KOPT-K1 (cell line): ENCODE data around the gene PRDM15.
A peak's percentile ranks its signal among the peaks of the same experiment; 100 is the strongest.

Experiments used
- H3K27ac ChIP-seq: fragments of 200-600 bp; sonication (generic); 2 replicates; pipeline ENCODE4 v1.5.1; 2016; ENCODE audit warnings: antibody characterized with exemption, mild to moderate bottlenecking, low read depth, low read length; ENCODE audit not compliant: poor library complexity, severe bottlenecking
- H3K36me3 ChIP-seq: fragments of 200-600 bp; sonication (generic); 2 replicates; pipeline ENCODE4 v1.5.1; 2017; ENCODE audit warnings: antibody characterized with exemption, mild to moderate bottlenecking, low read length, moderate library complexity; ENCODE audit not compliant: insufficient read depth
- H3K9me3 ChIP-seq: fragments of 200-600 bp; sonication (generic); 2 replicates; pipeline ENCODE4 v1.5.1; 2017; ENCODE audit warnings: antibody characterized with exemption, low read length, mild to moderate bottlenecking; ENCODE audit not compliant: insufficient read depth, poor library complexity, severe bottlenecking

PRDM15 gene

DNA sequence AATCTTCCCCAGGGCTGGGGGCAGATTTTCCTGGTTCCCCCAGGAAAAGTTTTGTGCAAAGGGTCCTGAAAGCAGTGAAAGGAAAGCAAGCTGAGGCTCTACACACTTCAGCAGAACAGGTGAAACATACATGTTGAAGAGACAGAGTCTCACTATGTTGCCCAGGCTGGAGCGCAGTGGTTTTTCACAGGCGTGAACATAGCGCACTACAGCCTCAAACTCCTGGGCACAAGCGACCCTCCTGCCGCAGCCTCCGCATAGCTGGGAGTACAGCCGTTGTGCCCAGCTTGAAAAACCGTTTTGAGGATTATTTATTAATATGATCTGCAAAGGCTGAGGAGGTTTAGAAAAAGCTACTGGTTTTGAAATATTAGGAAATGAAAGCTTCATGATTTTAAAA lies 11.8 kb downstream of the PRDM15 start:
- Histone ChIP-seq H3K36me3 (no peaks in the 10 kb centered on the region), H3K9me3 (no peaks in the 10 kb centered on the region), H3K27ac (no peak overlapping the region)

DNA sequence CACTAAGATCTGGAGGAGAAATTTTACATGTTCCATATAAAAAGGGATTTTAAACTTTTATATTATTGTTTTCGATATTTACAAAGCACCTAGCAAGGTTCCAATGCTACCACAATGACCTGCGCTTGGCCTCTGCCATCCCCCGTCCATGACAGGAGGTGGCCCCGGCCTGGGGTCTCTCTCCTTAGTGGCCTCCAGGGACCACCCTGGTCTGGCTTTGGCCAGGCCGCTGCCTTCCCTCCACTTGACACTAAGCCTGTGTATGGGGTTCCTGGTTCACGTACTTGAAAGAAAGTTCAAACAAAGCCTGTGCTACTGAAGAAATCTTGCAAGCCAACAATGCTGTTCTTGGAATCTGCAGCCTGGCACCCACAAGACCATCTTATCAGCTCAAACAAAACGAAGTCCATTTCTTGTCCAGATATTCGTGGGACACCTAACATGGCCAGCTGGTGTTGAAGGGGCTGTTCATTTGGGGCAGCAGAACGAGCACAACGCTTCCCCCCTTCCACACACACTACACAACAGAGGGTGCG lies 12.8 kb downstream of the PRDM15 start:
- no peaks in the 10 kb centered on the region for H3K9me3 ChIP-seq
- H3K27ac ChIP-seq = no peak overlapping the region
- H3K36me3 ChIP-seq = no peaks in the 10 kb centered on the region

DNA sequence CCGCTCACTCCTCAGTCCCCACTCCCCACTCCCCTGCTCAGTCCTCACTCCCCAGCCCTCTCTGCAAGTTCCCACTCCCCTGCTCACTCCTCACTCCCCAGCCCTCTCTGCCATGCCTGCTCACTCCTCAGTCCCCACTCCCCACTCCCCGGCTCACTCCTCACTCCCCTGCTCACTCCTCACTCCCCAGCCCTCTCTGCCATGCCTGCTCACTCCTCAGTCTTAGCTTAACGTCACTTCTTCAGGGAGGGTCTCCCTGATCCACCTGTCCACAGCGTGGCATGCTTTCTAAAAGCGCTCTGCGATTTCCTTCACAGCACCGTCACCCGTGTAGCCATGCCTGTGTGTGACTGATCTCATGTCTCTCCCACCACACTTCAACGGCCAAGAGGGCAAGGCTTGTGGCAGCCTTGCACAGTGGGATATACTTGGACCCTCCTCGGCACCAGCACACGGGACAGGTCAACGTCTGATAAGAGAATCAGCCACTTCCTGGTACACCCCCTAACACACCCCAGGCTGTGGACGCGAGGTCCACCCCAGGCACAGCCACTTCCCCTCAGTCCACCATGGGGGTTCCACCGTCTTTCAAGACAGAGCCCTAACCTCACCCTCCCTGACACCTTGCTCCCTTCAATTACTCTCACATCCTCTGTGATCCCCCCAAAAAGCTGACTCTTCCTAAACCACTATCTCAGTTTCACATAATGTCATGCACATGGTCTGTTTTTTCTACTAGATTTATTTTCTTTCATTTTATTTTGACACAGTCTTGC lies 14.0 kb downstream of the PRDM15 start:
- no peaks in the 10 kb centered on the region for H3K9me3 ChIP-seq
- H3K36me3 ChIP-seq = no peaks in the 10 kb centered on the region
- H3K27ac ChIP-seq = no peak overlapping the region

DNA sequence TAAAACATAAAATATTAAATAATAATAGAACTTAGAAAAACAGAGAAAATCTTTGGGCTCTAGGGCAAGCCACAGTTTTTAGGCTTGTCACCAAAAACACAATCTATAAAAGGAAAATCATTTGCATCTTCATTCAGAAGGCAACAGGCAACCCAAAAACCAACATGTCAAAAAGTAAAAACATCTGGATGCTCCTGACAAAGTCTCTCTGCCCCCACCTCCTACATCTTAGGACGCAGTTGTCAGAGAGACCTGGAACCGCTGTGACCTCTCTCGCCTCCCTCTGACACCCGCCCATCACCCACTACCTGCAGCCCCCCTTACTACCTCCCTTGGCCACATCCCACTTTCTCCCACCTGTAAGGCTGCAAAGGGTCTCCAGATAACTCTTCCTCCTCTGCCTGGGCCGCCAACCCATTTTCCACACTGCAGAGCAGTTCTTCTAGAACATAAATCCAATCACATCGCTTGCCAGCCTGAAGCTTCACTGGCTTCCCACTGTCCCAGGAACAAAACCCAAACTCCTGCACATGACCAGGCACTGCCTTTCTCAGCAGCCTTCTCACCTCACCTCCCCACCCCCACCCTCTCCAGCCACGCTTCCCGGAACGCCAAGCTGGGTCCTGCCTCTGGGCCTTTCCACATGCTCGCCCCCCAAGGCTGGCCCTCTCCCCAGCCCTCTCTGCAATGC lies 14.7 kb downstream of the PRDM15 start:
- no peaks in the 10 kb centered on the region for H3K9me3 ChIP-seq
- peaks cover 3% of the 10 kb centered on the region; the same call in 1 of the 2 replicates for H3K36me3 ChIP-seq
- H3K27ac ChIP-seq = no peak overlapping the region

DNA sequence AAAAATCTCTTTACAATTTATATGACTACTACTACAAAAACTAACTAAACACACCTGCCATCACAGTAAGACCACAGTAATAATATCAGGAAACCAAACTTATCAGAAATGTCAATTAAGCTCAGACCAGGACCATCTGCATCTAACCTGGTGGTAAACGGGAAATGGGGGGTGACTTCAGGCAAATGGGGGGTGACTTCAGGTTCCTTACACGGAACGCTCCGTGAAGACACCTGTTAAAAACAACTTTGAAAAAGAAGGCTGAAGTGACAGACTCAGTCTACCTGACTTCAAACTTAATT lies 15.8 kb downstream of the PRDM15 start:
- Histone ChIP-seq H3K27ac (peak overlapping the region; percentile 23), H3K36me3 (peaks cover 13% of the 10 kb centered on the region; the same call in 1 of the 2 replicates)

DNA sequence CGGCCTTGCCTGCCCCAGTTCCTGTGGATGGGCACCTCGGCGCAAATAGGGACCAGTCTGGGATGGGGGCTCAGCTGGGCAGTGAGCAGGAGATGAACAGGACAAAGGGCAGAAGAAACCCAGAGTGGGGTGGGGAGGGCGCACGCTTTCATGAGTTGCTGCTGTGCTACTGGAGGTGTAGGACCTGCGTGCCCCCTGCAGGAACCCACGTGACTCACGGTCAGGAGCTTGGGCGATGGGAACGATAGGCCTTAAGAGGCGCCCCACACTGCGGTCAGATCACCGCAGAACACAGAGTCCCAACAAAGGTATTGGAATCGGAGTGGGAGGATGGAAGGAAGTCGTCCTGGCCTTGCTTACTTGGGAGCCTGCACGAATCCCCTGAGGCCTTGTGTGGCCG lies 17.2 kb downstream of the PRDM15 start:
- no peaks in the 10 kb centered on the region for H3K9me3 ChIP-seq
- peaks cover 23% of the 10 kb centered on the region; the same call in 1 of the 2 replicates for H3K36me3 ChIP-seq
- H3K27ac ChIP-seq = peak overlapping the region; percentile 35

More for the DNA sequence above, 15.8 kb downstream of the PRDM15 start:
- H3K9me3 ChIP-seq = no peaks in the 10 kb centered on the region

DNA sequence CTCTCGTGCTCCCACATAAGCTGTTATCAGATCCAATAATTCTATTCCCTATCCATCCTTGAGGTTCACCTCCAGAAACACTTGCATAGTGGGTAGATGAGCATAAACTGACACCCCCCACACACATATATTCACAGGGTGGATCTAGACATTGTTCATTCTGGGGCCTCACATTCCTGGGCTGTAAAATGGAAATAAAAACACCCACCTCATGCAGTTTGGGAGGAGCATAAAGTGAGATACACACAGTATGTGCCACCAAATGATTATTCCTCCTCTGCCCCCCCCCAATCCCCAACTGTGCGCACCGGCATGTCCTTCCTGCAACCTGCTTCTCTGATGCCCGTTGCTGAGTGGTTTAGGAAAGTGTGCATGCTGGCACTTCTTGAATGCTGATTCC lies 17.9 kb downstream of the PRDM15 start:
- Histone ChIP-seq H3K27ac (peak overlapping the region; percentile 35), H3K36me3 (peaks cover 30% of the 10 kb centered on the region; the same call in 1 of the 2 replicates), H3K9me3 (no peaks in the 10 kb centered on the region)

DNA sequence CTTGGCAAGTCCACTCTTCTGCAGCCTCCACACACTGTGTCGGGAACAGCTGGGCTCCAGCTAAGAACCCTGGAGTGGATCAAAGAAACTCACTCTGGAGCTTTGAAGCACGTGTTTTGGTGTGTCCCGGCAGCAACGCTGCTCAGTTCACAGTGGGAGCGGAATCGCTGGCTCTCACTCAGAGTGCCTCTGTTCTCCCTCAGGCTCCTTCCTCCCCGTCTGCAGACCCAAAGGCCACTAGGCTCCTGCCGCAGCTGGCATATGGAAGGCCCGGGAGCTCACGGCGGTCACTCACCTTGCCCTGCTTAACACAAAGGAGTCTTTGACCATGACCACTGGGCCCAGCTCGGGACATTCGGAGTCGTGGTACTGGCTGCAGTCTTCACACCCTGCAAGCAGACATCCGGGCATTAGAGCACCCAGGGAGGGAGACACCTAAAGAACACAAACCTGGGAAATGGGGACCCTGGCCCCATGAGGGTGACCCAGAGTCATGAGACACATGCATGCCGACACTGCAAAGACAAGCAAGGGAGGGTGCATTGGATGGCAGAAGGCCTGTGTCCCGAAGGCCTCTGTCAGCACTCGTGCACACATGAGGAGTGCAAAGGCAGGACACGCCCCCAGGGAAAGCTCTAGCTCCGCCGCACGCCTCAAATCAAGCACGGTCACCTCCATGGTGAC lies 19.7 kb downstream of the PRDM15 start:
- H3K36me3 ChIP-seq = peaks cover 43% of the 10 kb centered on the region
- no peak overlapping the region for H3K27ac ChIP-seq
- H3K9me3 ChIP-seq = no peaks in the 10 kb centered on the region

DNA sequence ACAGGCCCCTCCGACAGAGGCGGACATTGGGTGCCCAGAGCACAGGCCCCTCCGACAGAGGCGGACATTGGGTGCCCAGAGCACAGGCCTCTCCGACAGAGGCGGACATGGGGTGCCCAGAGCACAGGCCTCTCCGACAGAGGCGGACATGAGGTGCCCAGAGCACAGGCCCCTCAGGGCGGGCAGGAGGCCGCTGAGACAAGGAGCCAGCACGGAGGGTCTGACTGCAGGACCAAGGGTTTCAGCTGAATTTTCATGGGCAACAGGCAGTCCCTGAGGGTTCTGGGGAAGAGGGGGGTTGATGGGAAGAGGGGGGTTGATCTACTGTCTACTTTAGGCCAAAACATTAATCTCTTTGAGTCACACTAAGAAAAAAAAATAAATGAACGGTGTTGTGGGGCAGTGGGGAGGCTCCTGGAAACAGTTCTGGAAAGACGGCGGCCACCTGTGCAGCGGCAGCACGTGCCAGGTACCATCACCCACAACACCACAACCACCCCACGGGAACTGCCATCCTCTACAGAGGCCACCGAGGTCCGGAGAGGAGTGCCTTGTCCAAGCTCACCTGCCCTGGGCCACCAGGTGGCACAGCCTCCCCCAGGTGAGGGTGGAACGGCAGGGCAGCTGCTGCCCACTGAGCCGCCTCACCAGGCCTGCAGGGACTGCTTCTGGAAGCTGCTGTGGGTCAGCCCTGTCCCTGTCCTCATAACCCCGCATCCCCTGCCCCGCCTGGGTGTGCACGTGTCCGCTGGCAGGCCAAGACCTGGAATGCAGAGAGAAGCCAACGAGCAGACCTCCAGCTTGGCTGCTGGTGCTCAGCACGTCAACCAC lies 20.5 kb downstream of the PRDM15 start:
- Histone ChIP-seq H3K36me3 (peaks cover 51% of the 10 kb centered on the region), H3K27ac (no peak overlapping the region), H3K9me3 (no peaks in the 10 kb centered on the region)

DNA sequence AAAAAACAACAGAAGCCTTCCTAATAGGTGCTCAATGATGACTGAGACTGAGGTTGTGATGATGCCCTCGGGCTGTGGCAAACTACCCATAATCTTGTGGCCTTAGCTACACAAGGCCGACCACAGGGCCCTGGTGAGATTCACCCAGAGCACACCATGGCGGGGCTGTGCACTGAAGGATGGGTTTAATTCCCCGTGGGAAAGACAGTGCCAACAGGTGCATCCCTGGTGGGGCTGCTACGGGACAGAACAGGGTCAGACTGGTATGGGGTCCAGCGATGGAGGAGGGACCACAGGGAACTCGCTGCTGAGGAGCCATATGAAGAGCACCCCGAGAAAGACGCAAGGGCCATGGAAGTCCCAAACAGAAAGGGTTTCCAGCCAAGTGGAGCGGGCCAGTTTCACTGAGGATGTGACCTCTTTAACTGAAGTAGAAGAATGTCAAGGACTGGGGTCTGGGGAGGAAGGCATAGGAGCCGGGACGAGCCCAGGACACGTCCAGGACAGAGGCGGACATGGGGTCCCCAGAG lies 21.3 kb downstream of the PRDM15 start:
- no peak overlapping the region for H3K27ac ChIP-seq
- H3K36me3 ChIP-seq = peaks cover 59% of the 10 kb centered on the region
- H3K9me3 ChIP-seq = no peaks in the 10 kb centered on the region

DNA sequence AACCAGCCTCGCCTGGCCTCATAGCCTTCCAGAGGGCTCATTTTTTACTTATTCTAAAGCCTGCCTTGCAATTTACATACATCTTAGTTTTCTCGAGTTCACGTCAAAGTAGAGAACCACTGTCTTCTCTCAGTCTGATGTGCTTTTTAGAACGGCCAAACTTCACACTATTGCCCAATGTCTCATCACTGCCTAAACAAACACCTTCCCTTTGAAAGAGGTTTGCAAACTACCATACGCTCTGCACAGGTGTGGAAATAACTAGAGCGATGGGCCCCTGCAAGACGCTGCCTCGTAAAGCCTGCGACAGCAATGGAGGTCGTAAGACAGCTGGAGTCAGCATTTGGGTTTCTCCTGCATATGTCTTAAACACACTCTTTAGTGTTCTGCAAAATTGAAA lies 22.6 kb downstream of the PRDM15 start:
- no peaks in the 10 kb centered on the region for H3K9me3 ChIP-seq
- H3K27ac ChIP-seq = no peak overlapping the region
- peaks cover 70% of the 10 kb centered on the region for H3K36me3 ChIP-seq

DNA sequence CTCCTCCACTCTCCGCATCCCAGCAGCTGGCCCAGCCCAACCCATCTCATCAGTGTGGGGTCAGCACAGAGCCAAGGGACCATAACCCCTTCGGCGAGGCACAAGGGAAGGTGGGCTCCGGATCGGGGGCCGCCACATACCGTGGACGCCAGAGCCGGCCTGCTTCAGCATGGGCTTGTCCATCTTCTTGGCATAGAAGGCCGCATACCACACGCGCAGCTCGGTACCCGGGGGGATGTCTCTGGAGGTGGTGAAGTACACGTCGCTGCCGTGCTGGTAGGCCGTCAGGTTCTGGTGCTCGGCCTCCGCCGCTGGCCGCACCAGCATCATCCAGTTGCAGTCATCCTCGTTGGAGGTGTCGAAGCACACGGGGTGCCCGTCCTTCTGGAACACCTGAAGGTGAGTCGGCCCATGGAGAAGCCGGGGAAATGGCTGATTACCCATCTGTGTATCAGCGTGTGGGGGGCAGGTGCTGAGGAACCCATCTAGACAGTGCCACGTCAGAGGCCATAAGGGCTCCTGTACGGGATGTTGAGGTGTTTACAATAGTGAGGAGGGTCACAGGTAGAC lies 24.6 kb downstream of the PRDM15 start:
- no peaks in the 10 kb centered on the region for H3K9me3 ChIP-seq
- no peak overlapping the region for H3K27ac ChIP-seq
- H3K36me3 ChIP-seq = peaks cover 81% of the 10 kb centered on the region

DNA sequence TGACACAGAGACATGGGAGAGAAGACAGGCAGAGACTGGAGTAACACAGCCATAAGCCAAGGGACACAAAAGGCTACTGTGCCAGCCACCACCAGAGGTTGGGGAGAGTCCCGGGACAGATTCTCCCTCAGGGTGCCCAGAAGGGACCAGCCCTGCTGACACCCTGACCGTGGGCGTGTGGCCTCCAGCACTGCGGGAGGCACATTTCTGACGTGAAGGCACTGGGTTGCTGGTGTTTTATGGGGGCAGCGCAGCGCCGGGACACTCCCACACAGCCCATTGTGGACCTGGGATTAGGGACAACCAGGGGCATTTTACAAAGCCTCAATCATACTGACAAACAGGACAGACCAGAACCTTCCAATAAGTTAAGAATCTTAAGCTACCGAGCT lies 26.2 kb downstream of the PRDM15 start:
- no peaks in the 10 kb centered on the region for H3K9me3 ChIP-seq
- H3K27ac ChIP-seq = peak overlapping the region; percentile 9
- peaks cover 76% of the 10 kb centered on the region for H3K36me3 ChIP-seq
